HG02798 (cell line): Measurements from ENCODE around the gene EXOSC3.
A peak's percentile ranks its signal among the peaks of the same experiment; 100 is the strongest.
"Not testable (repeated sequence)": the region's sequence is repeated elsewhere in the genome, so short reads cannot be mapped to it uniquely, and the experiment has no call there.

Experiments used
- ATAC-seq: cut with Tn5 transposase; IDR thresholded peaks from one replicate; pipeline ENCODE4 v1.9.1; 2021; ENCODE audit warnings: mild to moderate bottlenecking; ENCODE audit not compliant: unreplicated experiment, poor library complexity

The EXOSC3 gene

GRCh38 chr9:37778534-37778933 lies 6.3 kb downstream of the EXOSC3 start:
- ATAC-seq: no peak

GRCh38 chr9:37776328-37776727 lies 8.5 kb downstream of the EXOSC3 start:
- no peak for ATAC-seq

DNA sequence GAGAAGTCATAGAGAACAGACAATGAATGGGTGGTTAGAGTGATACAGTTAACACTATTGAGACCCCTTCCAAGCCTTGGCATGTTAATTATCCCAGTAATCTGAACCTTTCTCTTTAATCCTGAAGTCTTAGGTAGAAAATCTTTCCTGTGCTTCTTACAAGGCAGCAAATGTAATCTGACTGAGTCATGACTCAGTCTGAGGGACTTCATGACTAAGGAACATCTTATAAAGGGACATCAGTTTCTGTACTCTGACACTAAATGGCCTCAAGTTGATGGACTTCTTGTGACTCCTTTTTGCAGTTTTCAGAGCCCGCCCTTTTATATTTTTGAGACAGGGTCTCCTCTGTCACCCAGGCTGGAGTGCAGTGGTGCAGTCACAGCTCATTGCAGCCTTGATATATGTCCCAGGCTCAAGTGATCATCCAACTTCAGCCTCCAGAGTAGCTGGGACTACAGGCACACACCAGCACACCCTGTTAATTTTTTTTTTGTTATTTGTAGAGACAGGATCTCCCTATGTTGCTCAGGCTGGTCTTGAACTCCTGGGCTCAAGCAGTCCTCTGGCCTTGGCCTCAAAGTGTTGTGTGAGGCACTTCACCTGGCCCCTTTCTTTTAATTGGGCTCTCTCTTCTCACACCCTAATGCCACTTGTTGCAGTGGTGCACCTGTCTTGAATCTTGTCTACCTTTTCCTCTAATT lies 9.5 kb downstream of the EXOSC3 start:
- no peak for ATAC-seq

DNA sequence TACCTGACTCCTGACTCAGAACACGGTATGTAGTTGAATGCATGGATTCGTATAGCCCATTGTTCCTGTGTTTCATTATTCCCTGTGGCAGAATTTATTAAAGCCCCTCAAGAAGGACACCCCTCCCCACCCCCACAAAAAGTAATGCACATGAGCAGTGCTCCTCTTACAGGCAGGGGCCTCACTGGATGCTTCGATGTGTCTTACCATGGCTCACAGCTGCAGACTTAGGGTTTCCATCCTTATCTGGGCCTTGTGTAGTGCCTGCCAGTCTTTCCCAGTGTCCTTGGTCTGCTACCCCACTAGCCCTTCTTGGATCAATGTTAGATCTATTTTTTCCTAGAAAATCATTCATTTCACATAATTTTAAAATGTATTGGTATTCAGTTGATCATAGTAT lies 14.9 kb downstream of the EXOSC3 start:
- no peak for ATAC-seq

DNA sequence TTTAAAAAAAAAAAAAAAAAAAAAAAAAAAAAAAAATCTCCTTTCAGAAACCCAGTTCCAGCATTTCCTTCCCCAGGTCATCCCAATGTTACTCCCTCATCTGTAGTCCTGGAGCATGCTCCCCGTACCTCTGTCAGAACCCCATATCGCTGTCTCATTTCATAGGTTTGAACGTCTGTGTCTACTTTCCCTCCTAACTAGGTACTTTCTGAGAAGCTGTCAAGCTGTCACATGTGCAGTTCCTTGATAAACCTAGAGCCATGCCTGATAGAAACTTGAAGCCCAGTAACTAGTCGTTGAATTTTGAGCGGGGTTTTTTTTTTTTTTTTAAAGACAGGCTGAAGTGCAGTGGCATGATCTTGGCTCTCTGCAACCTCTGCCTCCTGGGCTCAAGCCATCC lies 15.6 kb downstream of the EXOSC3 start:
- no peak for ATAC-seq

DNA sequence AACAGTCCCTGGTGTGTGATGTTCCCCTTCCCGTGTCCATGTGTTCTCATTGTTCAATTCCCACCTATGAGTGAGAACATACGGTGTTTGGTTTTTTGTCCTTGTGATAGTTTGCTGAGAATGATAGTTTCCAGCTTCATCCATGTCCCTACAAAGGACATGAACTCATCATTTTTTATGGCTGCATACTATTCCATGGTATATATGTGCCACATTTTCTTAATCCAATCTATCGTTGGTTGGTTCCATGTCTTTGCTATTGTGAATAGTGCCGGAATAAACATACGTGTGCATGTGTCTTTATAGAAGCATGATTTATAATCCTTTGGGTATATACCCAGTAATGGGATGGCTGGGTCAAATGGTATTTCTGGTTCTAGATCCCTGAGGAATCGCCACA lies 19.6 kb downstream of the EXOSC3 start:
- not testable (repeated sequence) for ATAC-seq

- no peak for ATAC-seq
Observed at GRCh38 chr9:37761511-37761910, 23.4 kb downstream of the EXOSC3 start.

GRCh38 chr9:37760416-37761161 lies 24.3 kb downstream of the EXOSC3 start:
- no peak for ATAC-seq

- ATAC-seq: no peak
Observed at GRCh38 chr9:37758747-37759146, 26.1 kb downstream of the EXOSC3 start.

DNA sequence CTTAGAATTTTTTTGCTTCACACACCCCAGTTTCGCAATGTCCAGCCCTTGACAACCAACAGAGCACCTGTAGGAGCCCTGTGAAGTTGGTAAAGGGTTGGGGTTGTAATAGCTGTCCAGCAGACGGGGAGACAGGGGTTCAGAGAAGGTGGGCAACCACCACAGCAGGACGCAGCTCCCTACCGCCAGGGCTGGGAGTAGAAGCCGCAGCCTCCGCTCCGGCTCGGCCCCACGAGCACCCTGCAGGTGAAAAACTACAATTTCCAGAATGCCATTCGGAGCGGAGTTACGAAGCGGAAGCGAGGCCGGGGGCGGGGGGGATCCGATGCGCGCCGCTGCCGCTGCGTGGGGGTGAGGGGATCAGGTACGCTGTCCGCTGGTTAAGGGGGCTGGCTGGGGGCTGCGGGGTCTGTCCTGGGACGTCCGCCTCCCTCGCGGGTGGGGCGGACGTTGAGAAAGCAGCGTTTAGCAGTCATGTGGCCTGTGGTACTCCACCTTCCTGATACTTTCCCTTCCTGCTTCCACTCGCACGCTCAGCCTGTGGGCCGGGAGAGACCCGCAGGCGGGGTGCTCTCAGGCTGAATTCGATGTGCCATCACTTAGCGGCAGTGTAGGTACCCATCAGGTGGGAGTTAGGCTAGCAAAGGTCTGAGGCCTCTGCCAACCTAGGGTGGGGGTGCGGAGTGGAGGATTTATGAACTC lies 31.2 kb downstream of the EXOSC3 start, which contains the start of gene TRMT10B:
TSS of gene TRMT10B (plus strand) at position 317 of the 702 bp plus-strand sequence. CDS start 8,127 bp downstream, outside the sequence.
- peak; percentile 81 for ATAC-seq

GRCh38 chr9:37752642-37753488 lies 32.0 kb downstream of the EXOSC3 start:
- ATAC-seq: no peak

- not testable (repeated sequence) for ATAC-seq
Observed at GRCh38 chr9:37752112-37752511, 32.8 kb downstream of the EXOSC3 start.

GRCh38 chr9:37751704-37752103 lies 33.2 kb downstream of the EXOSC3 start:
- not testable (repeated sequence) for ATAC-seq

DNA sequence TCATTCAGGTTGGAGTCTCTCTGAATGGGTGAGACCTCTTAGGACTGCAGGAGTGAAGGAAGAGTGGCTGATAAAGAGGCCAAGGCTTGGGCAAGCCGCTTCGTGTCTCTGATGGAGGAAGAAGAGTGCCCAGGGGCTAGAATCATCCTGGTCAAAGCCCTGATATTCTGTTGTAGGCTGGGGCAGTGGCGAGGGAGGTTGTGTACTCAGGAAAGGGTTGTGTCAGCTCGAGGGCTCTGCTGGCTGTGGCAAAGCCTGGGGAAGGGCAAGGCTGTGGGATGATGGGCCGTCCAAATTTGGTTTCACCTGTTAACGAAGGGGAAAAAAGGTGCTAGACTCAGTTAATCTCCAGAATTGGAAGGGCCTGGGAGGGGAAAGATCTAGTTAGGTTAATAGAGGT lies 33.7 kb downstream of the EXOSC3 start:
- ATAC-seq: no peak

- no peak for ATAC-seq
Observed at GRCh38 chr9:37749129-37749528, 35.7 kb downstream of the EXOSC3 start.

DNA sequence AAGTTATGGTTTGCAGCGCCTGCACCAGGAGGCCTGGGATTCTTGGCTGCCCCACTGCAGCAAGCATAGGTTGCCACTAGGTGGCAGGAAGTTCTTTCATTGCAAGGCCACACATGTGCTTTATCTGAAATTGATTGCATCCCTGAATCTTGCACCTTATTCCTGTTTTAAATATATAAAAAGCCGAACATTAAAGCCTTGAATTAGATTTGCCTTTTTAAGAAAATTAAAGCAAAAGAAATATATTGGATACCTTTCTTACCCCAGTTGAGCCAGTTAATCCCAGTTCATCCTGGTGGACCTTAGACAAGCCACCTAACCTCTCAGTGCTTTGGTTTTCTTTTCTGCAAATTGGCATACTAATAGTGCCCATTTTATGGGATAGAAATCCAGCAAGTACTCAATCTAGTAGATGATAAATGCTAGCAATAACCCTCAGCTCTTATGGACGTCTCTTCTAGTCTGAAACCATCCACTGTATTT lies 37.6 kb downstream of the EXOSC3 start:
- no peak for ATAC-seq

DNA sequence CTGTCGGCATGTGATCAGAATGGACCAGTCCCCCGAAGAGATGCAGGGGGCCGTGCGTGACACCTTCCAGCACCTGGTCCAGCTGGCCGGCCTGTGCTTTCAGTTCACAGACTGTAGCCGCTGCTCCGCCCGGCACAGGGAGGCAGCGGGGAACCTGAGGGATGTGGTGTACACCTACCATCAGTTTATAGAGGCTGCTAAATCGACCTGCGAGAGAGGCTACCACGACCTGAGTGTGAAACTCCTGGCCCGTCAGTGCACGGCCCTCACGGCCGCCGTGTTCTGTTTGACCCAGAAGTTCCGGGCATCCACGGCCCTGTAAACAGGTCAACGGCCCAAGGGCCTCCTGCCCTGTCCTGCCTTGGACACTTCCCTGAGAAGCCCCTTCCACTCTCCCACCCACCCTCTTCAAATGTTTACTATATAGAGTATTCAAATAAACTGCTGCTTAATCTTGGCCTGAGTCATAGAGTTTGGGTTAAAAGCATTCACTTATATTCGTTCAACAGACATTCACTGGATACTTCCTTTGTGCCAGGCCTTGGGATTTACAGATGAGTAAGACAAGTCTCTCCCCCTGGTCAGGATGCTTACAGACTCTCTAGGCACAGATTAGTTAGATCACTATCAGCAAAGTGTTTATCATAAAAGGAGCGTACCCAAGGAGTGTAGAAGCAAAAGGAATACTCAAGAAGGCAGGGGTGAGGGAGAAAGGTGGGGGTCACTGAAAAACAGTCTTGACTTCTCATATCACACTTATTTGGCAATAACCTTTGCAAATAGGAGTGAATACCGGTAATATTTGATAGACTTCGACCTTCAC lies 38.2 kb downstream of the EXOSC3 start:
- ATAC-seq: no peak

DNA sequence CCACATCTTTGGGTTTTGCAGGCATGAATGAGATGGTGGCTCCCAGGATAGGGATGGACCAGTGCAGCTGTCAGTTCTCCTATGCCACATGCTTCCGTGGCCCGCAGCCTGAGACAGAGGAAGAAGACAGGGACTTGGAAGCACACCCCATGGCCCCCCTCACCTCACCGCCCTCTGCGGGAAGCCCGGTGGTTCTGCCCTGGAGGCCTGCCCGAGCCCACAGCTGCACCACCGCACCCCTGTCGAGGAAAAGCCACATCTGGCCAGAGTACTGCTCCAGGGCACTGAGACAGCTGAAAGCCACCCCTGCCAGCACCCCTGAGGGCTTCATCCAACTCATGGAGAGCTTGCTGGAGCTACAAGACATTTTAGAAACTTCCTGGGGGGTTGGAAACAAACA lies 38.9 kb downstream of the EXOSC3 start:
- no peak for ATAC-seq

- ATAC-seq: no peak
Observed at GRCh38 chr9:37740631-37741328, 44.1 kb downstream of the EXOSC3 start.
